SK-N-SH treated with all-trans-retinoic acid at 6 μM for 48 hours (cell line): ENCODE measurements around the gene PRSS2.

ENCODE experiments used
- ATAC-seq: fragments of 200-7000 bp; cut with Tn5 transposase; 3 replicates; pipeline ENCODE4 v1.9.1; 2020; ENCODE audit warnings: mild to moderate bottlenecking, moderate library complexity
- BACH2 ChIP-seq: fragments of 250-450 bp; sonication (Bioruptor Pico); IDR thresholded peaks from 2 replicates; pipeline ENCODE4 v1.9.0; 2021; ENCODE audit warnings: mild to moderate bottlenecking, borderline replicate concordance
- CSDC2 ChIP-seq: fragments of 250-450 bp; sonication (Bioruptor Pico); IDR thresholded peaks from 2 replicates; pipeline ENCODE4 v1.5.0; 2020; ENCODE audit warnings: mild to moderate bottlenecking, moderate library complexity
- ESRRG ChIP-seq: fragments of 250-450 bp; sonication (Bioruptor Pico); IDR thresholded peaks from 2 replicates; pipeline ENCODE4 v1.6.1; 2021; ENCODE audit warnings: mild to moderate bottlenecking
- GLIS3 ChIP-seq: fragments of 250-450 bp; sonication (Bioruptor Pico); IDR thresholded peaks from 2 replicates; pipeline ENCODE4 v1.5.0; 2020; ENCODE audit warnings: mild to moderate bottlenecking, moderate library complexity
- ISL1 ChIP-seq: fragments of 250-450 bp; sonication (Bioruptor Pico); IDR thresholded peaks from 2 replicates; pipeline ENCODE4 v2.1.2; 2022; ENCODE audit warnings: mild to moderate bottlenecking, moderate library complexity
- OSR1 ChIP-seq: fragments of 250-450 bp; sonication (Bioruptor Pico); IDR thresholded peaks from 2 replicates; pipeline ENCODE4 v1.8.0; 2022; ENCODE audit warnings: moderate library complexity, mild to moderate bottlenecking, inconsistent platforms
- PPARA ChIP-seq: fragments of 250-450 bp; sonication (Bioruptor Pico); IDR thresholded peaks from 2 replicates; pipeline ENCODE4 v1.5.0; 2020; ENCODE audit warnings: mild to moderate bottlenecking, borderline replicate concordance
- RARB ChIP-seq: fragments of 250-450 bp; sonication (Bioruptor Pico); IDR thresholded peaks from 2 replicates; pipeline ENCODE4 v1.8.0; 2021; ENCODE audit warnings: mild to moderate bottlenecking, moderate library complexity
- SNAI2 ChIP-seq: fragments of 250-450 bp; sonication (Bioruptor Pico); IDR thresholded peaks from 2 replicates; pipeline ENCODE4 v1.5.0; 2020; ENCODE audit warnings: mild to moderate bottlenecking, moderate library complexity
- TCF4 ChIP-seq: fragments of 250-450 bp; sonication (Bioruptor Pico); IDR thresholded peaks from 2 replicates; pipeline ENCODE4 v1.8.0; 2021; ENCODE audit warnings: mild to moderate bottlenecking, moderate library complexity, borderline replicate concordance
- TOX ChIP-seq: fragments of 250-450 bp; sonication (Bioruptor Pico); IDR thresholded peaks from 2 replicates; pipeline ENCODE4 v1.8.0; 2021; ENCODE audit warnings: mild to moderate bottlenecking, moderate library complexity, borderline replicate concordance
- ZC3H10 ChIP-seq: fragments of 250-450 bp; sonication (Bioruptor Pico); IDR thresholded peaks from 2 replicates; pipeline ENCODE4 v1.5.1; 2021; ENCODE audit warnings: mild to moderate bottlenecking, moderate library complexity
- ZFP3 ChIP-seq: fragments of 250-450 bp; sonication (Bioruptor Pico); IDR thresholded peaks from 2 replicates; pipeline ENCODE4 v1.5.0; 2020; ENCODE audit warnings: mild to moderate bottlenecking, moderate library complexity
- ZFP30 ChIP-seq: fragments of 450-650 bp; formaldehyde crosslinking; IDR thresholded peaks from 2 replicates; pipeline ENCODE4 v1.5.0; 2022; ENCODE audit warnings: mild to moderate bottlenecking, moderate library complexity
- ZNF565 ChIP-seq: fragments of 450-650 bp; formaldehyde crosslinking; conservative IDR thresholded peaks from 2 replicates; pipeline ENCODE4 v1.5.0; 2020; ENCODE audit warnings: low read depth, mild to moderate bottlenecking, moderate library complexity
- ZNF70 ChIP-seq: fragments of 450-650 bp; formaldehyde crosslinking; IDR thresholded peaks from 2 replicates; pipeline ENCODE4 v1.5.0; 2020; ENCODE audit warnings: mild to moderate bottlenecking, moderate library complexity
- ZNF8 ChIP-seq: fragments of 450-650 bp; formaldehyde crosslinking; IDR thresholded peaks from 2 replicates; pipeline ENCODE4 v1.5.0; 2020; ENCODE audit warnings: mild to moderate bottlenecking, moderate library complexity
- TF ChIP-seq, protein P1 (sequence below): fragments of 250-450 bp; sonication (Bioruptor Pico); IDR thresholded peaks from 2 replicates; pipeline ENCODE4 v1.5.1; 2021; ENCODE audit warnings: mild to moderate bottlenecking, moderate library complexity
- TF ChIP-seq, protein P2 (sequence below): fragments of 250-450 bp; sonication (Bioruptor Pico); IDR thresholded peaks from 2 replicates; pipeline ENCODE4 v1.8.0; 2021; ENCODE audit warnings: low read depth, mild to moderate bottlenecking, moderate library complexity, borderline replicate concordance
- TF ChIP-seq, protein P3 (sequence below): fragments of 250-450 bp; sonication (Bioruptor Pico); IDR thresholded peaks from 2 replicates; pipeline ENCODE4 v1.5.0; 2020; ENCODE audit warnings: mild to moderate bottlenecking, moderate library complexity
- TF ChIP-seq, protein P4 (sequence below): fragments of 250-450 bp; sonication (Bioruptor Pico); IDR thresholded peaks from 2 replicates; pipeline ENCODE4 v1.8.0; 2020; ENCODE audit warnings: mild to moderate bottlenecking, moderate library complexity, borderline replicate concordance

PRSS2 gene

DNA sequence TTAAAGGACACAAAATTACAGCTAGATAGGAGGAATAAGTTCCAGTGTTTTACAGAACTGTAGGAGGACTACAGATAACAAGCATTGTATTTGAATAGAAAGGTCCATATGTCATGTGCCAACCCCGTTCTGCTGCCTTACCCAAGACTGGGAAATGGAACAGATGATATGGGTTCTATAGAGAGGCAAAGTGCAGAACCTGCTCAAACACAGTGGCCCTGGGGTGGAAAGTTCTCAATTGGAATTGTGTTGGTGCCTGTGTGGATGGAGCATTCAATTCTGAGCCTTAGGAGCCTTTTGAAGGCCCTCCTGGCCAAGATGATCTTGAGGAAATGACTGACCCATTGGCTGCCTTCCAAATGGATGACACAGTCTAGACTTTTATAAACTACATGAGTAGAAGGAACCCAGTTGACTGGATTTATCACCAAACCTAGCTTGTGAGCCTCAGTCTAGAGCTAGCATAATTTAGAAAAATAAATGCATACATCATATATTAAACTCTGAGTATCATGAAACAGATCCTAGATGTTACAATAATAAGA lies 25.6 kb upstream of the PRSS2 start:
- no peak for TF ChIP-seq TOX (CRISPR knock-in tag)
- TF ChIP-seq ZNF8 (CRISPR knock-in tag) = no peak
- TF ChIP-seq, protein P1, sequence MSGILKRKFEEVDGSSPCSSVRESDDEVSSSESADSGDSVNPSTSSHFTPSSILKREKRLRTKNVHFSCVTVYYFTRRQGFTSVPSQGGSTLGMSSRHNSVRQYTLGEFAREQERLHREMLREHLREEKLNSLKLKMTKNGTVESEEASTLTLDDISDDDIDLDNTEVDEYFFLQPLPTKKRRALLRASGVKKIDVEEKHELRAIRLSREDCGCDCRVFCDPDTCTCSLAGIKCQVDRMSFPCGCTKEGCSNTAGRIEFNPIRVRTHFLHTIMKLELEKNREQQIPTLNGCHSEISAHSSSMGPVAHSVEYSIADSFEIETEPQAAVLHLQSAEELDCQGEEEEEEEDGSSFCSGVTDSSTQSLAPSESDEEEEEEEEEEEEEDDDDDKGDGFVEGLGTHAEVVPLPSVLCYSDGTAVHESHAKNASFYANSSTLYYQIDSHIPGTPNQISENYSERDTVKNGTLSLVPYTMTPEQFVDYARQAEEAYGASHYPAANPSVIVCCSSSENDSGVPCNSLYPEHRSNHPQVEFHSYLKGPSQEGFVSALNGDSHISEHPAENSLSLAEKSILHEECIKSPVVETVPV (CRISPR knock-in tag) = no peak
- no peak for TF ChIP-seq CSDC2 (CRISPR knock-in tag)
- no peak for TF ChIP-seq TCF4
- no peak for TF ChIP-seq ZNF565 (CRISPR knock-in tag)
- TF ChIP-seq ISL1 = no peak
- TF ChIP-seq PPARA = no peak
- no peak for TF ChIP-seq ESRRG
- no peak for TF ChIP-seq ZFP3 (CRISPR knock-in tag)
- no peak for TF ChIP-seq BACH2 (CRISPR knock-in tag)
- TF ChIP-seq ZC3H10 (CRISPR knock-in tag) = no peak
- TF ChIP-seq, protein P2, sequence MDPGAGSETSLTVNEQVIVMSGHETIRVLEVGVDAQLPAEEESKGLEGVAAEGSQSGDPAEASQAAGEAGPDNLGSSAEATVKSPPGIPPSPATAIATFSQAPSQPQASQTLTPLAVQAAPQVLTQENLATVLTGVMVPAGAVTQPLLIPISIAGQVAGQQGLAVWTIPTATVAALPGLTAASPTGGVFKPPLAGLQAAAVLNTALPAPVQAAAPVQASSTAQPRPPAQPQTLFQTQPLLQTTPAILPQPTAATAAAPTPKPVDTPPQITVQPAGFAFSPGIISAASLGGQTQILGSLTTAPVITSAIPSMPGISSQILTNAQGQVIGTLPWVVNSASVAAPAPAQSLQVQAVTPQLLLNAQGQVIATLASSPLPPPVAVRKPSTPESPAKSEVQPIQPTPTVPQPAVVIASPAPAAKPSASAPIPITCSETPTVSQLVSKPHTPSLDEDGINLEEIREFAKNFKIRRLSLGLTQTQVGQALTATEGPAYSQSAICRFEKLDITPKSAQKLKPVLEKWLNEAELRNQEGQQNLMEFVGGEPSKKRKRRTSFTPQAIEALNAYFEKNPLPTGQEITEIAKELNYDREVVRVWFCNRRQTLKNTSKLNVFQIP (CRISPR knock-in tag) = no peak
- no peak for ATAC-seq

DNA sequence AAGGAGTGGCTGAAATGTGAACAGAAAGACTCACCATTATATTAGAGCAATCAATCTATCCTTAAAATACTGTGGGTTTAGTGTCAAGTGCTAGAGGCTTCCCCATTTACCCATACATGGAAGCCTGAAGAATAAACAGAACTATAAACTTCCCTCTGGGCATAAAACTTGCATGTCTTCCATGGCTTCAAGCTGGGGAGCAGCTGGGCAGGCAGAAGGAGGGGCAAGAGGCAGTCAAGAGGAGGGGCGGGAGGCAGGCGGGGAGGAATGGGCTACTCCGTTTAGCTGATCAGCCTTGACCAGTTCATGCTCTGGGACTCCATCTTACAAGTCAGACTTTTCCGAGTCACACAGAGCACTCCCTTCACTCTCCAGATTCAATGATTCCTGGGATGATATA lies 25.0 kb upstream of the PRSS2 start:
- ATAC-seq = no peak
- TF ChIP-seq SNAI2 (CRISPR knock-in tag) = no peak
- TF ChIP-seq, protein P3, sequence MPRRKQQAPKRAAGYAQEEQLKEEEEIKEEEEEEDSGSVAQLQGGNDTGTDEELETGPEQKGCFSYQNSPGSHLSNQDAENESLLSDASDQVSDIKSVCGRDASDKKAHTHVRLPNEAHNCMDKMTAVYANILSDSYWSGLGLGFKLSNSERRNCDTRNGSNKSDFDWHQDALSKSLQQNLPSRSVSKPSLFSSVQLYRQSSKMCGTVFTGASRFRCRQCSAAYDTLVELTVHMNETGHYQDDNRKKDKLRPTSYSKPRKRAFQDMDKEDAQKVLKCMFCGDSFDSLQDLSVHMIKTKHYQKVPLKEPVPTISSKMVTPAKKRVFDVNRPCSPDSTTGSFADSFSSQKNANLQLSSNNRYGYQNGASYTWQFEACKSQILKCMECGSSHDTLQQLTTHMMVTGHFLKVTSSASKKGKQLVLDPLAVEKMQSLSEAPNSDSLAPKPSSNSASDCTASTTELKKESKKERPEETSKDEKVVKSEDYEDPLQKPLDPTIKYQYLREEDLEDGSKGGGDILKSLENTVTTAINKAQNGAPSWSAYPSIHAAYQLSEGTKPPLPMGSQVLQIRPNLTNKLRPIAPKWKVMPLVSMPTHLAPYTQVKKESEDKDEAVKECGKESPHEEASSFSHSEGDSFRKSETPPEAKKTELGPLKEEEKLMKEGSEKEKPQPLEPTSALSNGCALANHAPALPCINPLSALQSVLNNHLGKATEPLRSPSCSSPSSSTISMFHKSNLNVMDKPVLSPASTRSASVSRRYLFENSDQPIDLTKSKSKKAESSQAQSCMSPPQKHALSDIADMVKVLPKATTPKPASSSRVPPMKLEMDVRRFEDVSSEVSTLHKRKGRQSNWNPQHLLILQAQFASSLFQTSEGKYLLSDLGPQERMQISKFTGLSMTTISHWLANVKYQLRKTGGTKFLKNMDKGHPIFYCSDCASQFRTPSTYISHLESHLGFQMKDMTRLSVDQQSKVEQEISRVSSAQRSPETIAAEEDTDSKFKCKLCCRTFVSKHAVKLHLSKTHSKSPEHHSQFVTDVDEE = no peak
- no peak for TF ChIP-seq ZNF565 (CRISPR knock-in tag)
- TF ChIP-seq, protein P1 (CRISPR knock-in tag) = no peak
- TF ChIP-seq OSR1 = no peak
- TF ChIP-seq ZFP30 (CRISPR knock-in tag) = no peak
- no peak for TF ChIP-seq PPARA
- TF ChIP-seq ZNF70 = no peak
- no peak for TF ChIP-seq GLIS3 (CRISPR knock-in tag)
- TF ChIP-seq ZFP3 (CRISPR knock-in tag) = no peak
- TF ChIP-seq CSDC2 (CRISPR knock-in tag) = no peak
- TF ChIP-seq, protein P4, sequence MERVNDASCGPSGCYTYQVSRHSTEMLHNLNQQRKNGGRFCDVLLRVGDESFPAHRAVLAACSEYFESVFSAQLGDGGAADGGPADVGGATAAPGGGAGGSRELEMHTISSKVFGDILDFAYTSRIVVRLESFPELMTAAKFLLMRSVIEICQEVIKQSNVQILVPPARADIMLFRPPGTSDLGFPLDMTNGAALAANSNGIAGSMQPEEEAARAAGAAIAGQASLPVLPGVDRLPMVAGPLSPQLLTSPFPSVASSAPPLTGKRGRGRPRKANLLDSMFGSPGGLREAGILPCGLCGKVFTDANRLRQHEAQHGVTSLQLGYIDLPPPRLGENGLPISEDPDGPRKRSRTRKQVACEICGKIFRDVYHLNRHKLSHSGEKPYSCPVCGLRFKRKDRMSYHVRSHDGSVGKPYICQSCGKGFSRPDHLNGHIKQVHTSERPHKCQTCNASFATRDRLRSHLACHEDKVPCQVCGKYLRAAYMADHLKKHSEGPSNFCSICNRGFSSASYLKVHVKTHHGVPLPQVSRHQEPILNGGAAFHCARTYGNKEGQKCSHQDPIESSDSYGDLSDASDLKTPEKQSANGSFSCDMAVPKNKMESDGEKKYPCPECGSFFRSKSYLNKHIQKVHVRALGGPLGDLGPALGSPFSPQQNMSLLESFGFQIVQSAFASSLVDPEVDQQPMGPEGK (CRISPR knock-in tag) = no peak
- TF ChIP-seq TOX (CRISPR knock-in tag) = no peak
- TF ChIP-seq RARB (CRISPR knock-in tag) = no peak

DNA sequence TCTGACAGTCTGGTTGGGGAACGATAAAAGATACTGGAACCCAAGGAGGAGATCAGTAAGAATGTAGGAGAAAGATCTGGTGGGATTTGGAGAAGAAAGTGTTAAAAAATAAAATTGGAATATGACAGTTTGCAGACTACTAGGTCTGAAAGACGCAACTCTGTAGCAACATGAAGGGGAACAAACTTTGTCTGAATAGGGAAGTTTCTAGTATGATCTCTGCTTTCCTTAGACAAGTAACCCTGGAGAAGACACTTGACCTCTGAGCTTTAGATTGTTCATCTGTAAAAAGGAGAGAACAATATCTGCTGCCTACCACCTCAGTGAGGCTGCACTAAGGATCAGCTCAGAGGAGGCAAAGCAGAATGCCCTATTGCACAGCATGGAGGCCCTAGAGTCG lies 24.5 kb upstream of the PRSS2 start:
- no peak for ATAC-seq
- TF ChIP-seq BACH2 (CRISPR knock-in tag) = no peak
- no peak for TF ChIP-seq RARB (CRISPR knock-in tag)
- TF ChIP-seq, protein P3 = no peak
- TF ChIP-seq ZNF70 = no peak
- TF ChIP-seq, protein P4 (CRISPR knock-in tag) = no peak
- no peak for TF ChIP-seq ESRRG
- no peak for TF ChIP-seq CSDC2 (CRISPR knock-in tag)
- no peak for TF ChIP-seq ISL1
- TF ChIP-seq, protein P2 (CRISPR knock-in tag) = no peak
- no peak for TF ChIP-seq TCF4
- TF ChIP-seq ZC3H10 (CRISPR knock-in tag) = no peak
